Caco-2 (cell line): ENCODE data around the gene DDX31. TPM values are rescaled to one million over a fixed set of nuclear protein-coding genes. Genes with fewer than 3 reads are reported as not detected.

Source experiments
- BruUV-seq: library from RNA; stranded (reverse); fragments of 400-500 nt; replicated peaks from 2 replicates; lab custom pipeline; 2021; lab: Mats Ljungman, UMichigan
- CTCF ChIA-PET: fragments of 300-600 bp; sonication (Branson Sonifier 250); formaldehyde crosslinking; loops from one replicate; lab custom pipeline; 2022; ENCODE audit warnings: antibody characterized with exemption; lab: Charles Lee
- POLR2A ChIA-PET: fragments of 300-600 bp; sonication (Branson Sonifier 250); formaldehyde crosslinking; loops from one replicate; lab custom pipeline; 2022; ENCODE audit warnings: antibody characterized with exemption; lab: Charles Lee
- DNase-seq, 2 experiments: peaks; one replicate each; pipeline versions ENCODE4 v3.0.0 to v3.0.0-alpha.2; 2020 to 2022
- H3K27me3 ChIP-seq: replicated peaks from 2 replicates; pipeline ENCODE4 v1.6.0; 2011; ENCODE audit warnings: low read length; ENCODE audit not compliant: control insufficient read depth, insufficient read depth
- H3K36me3 ChIP-seq: 2 replicates; pipeline ENCODE4 v1.5.1; 2011; ENCODE audit warnings: low read length; ENCODE audit not compliant: control insufficient read depth, insufficient read depth
- H3K4me1 ChIP-seq: fragments of 250-450 bp; sonication (Bioruptor Pico); 2 replicates; pipeline ENCODE4 v1.5.1; 2020; ENCODE audit warnings: mild to moderate bottlenecking
- H3K4me3 ChIP-seq: 2 replicates; pipeline ENCODE4 v1.5.1; 2011; ENCODE audit warnings: low read depth, mild to moderate bottlenecking, control low read depth, low read length
- H3K9me3 ChIP-seq: fragments of 250-450 bp; sonication (Bioruptor Pico); 2 replicates; pipeline ENCODE4 v1.5.1; 2020; ENCODE audit warnings: mild to moderate bottlenecking, moderate library complexity
- H3K27ac Mint-ChIP-seq: one replicate; pipeline ENCODE4 v1.8.0; 2022; ENCODE audit warnings: mixed read lengths; ENCODE audit not compliant: unreplicated experiment
- H3K27me3 Mint-ChIP-seq: one replicate; pipeline ENCODE4 v1.8.0; 2022; ENCODE audit warnings: mixed read lengths; ENCODE audit not compliant: insufficient read depth, unreplicated experiment
- H3K36me3 Mint-ChIP-seq: one replicate; pipeline ENCODE4 v1.8.0; 2022; ENCODE audit warnings: mild to moderate bottlenecking, mixed read lengths; ENCODE audit not compliant: insufficient read depth, unreplicated experiment
- H3K4me1 Mint-ChIP-seq: one replicate; pipeline ENCODE4 v1.8.0; 2022; ENCODE audit warnings: low read depth, mixed read lengths; ENCODE audit not compliant: unreplicated experiment
- H3K4me3 Mint-ChIP-seq: one replicate; pipeline ENCODE4 v1.8.0; 2022; ENCODE audit warnings: mild to moderate bottlenecking, moderate library complexity, mixed read lengths; ENCODE audit not compliant: unreplicated experiment
- H3K9me3 Mint-ChIP-seq: one replicate; pipeline ENCODE4 v1.8.0; 2022; ENCODE audit warnings: mixed read lengths; ENCODE audit not compliant: unreplicated experiment
- CTCF ChIP-seq, 2 experiments: fragments of 200-600 bp in 1 of 2; IDR thresholded peaks; 1 replicate in 1 of 2; 2 replicates in 1 of 2; pipeline versions ENCODE4 v1.5.1 to v1.8.0; 2011 to 2022; ENCODE audit warnings: antibody characterized with exemption in 1 of 2, control low read depth in 1 of 2, inconsistent platforms in 1 of 2, low read depth in 1 of 2, low read length in 1 of 2, mild to moderate bottlenecking in 1 of 2, moderate library complexity in 1 of 2; ENCODE audit not compliant: insufficient read depth in 1 of 2, severe bottlenecking in 1 of 2, unreplicated experiment in 1 of 2
- intact Hi-C: fragments of 100-400 bp; cut with micrococcal nuclease; formaldehyde crosslinking; loops from one replicate; pipeline ENCODE4 v1.10.0; 2022; ENCODE audit not compliant: unreplicated experiment
- total RNA-seq: library from RNA; stranded (reverse); gene quantifications from 2 replicates; pipeline ENCODE4 v1.2.3, GENCODE V29; 2022

DDX31 gene
- total RNA-seq, 1 experiment from 2014 or later = 23.1 TPM

GRCh38 chr9:132547436-132547835 lies 122.3 kb downstream of the DDX31 start:
- Histone ChIP-seq H3K27me3 (no peaks in the 10 kb centered on the region), H3K4me1 (no peaks in the 10 kb centered on the region), H3K4me3 (no peak overlapping the region), H3K9me3 (no peaks in the 10 kb centered on the region), H3K36me3 (no peaks in the 10 kb centered on the region)
- Mint-ChIP-seq H3K9me3 (no peaks in the 10 kb centered on the region), H3K27ac (no peak overlapping the region), H3K4me3 (no peak overlapping the region), H3K27me3 (peaks cover 3% of the 10 kb centered on the region), H3K4me1 (no peaks in the 10 kb centered on the region), H3K36me3 (no peaks in the 10 kb centered on the region)
- CTCF ChIA-PET = no interaction called here
- no peak for DNase-seq
- no TSS peak for BruUV-seq
- POLR2A ChIA-PET = no interaction called here
- intact Hi-C loops = no loop called here
- TF ChIP-seq CTCF (IDR thresholded peaks at IDR 0.05; ENCODE audit: insufficient read depth in 1 of 2, low read depth in 1 of 2, low read length in 1 of 2, severe bottlenecking in 1 of 2, unreplicated experiment in 1 of 2) = no peak

GRCh38 chr9:132547052-132547431 lies 122.7 kb downstream of the DDX31 start:
- Histone ChIP-seq H3K9me3 (no peaks in the 10 kb centered on the region), H3K4me1 (no peaks in the 10 kb centered on the region), H3K36me3 (no peaks in the 10 kb centered on the region), H3K4me3 (no peak overlapping the region), H3K27me3 (no peaks in the 10 kb centered on the region)
- no peak for TF ChIP-seq CTCF (IDR thresholded peaks at IDR 0.05; ENCODE audit: insufficient read depth in 1 of 2, low read depth in 1 of 2, low read length in 1 of 2, severe bottlenecking in 1 of 2, unreplicated experiment in 1 of 2)
- POLR2A ChIA-PET = no interaction called here
- Mint-ChIP-seq H3K27me3 (peaks cover 3% of the 10 kb centered on the region), H3K4me1 (no peaks in the 10 kb centered on the region), H3K36me3 (no peaks in the 10 kb centered on the region), H3K4me3 (no peak overlapping the region), H3K27ac (no peak overlapping the region), H3K9me3 (no peaks in the 10 kb centered on the region)
- no TSS peak for BruUV-seq
- no peak for DNase-seq
- CTCF ChIA-PET = no interaction called here
- intact Hi-C loops = no loop called here

- no peaks in the 10 kb centered on the region for H3K36me3 ChIP-seq
- Mint-ChIP-seq H3K4me1 (no peaks in the 10 kb centered on the region), H3K36me3 (no peaks in the 10 kb centered on the region), H3K27me3 (peaks cover 3% of the 10 kb centered on the region), H3K4me3 (peak overlapping the region; percentile 58), H3K27ac (no peak overlapping the region), H3K9me3 (no peaks in the 10 kb centered on the region)
- H3K4me1 ChIP-seq = no peaks in the 10 kb centered on the region
- ChIA-PET CTCF (no interaction called here), POLR2A (no interaction called here)
- H3K4me3 ChIP-seq = peak overlapping the region; percentile 23
- DNase-seq = peak in 1 of 2 experiments; percentile 17
- no peaks in the 10 kb centered on the region for H3K9me3 ChIP-seq
- no peaks in the 10 kb centered on the region for H3K27me3 ChIP-seq
- intact Hi-C loops = loop anchor here (1.0 kb wide), 1 partner anchor 29 kb away; no protein-coding TSS in a partner anchor
- BruUV-seq = no TSS peak
- TF ChIP-seq CTCF (IDR thresholded peaks at IDR 0.05; ENCODE audit: insufficient read depth in 1 of 2, low read depth in 1 of 2, low read length in 1 of 2, severe bottlenecking in 1 of 2, unreplicated experiment in 1 of 2) = peak; percentile 57 to 65
These were observed 123.4 kb downstream of the DDX31 start for GRCh38 chr9:132546148-132547051.
